HepG2 (cell line): Measurements from ENCODE around the gene SLC4A9. TPM values are rescaled to one million over a fixed set of nuclear protein-coding genes. Genes with fewer than 3 reads are reported as not detected.

Experiments
- AGO2 ChIP-seq: fragments of 200-400 bp; formaldehyde crosslinking; optimal IDR thresholded peaks from 2 replicates; pipeline ENCODE3; 2017; ENCODE audit warnings: mild to moderate bottlenecking, low read depth, low read length, moderate library complexity
- CBFB ChIP-seq: sonication (generic); formaldehyde crosslinking; IDR thresholded peaks from 2 replicates; pipeline ENCODE4 v1.4.0; 2020; ENCODE audit warnings: missing genetic modification reagents
- EED ChIP-seq: sonication (generic); formaldehyde crosslinking; IDR thresholded peaks from 2 replicates; pipeline ENCODE4 v1.5.0; 2020; ENCODE audit warnings: mild to moderate bottlenecking, missing genetic modification reagents
- GTF3A ChIP-seq: sonication (generic); formaldehyde crosslinking; conservative IDR thresholded peaks from 2 replicates; pipeline ENCODE4 v1.4.0; 2020; ENCODE audit warnings: mild to moderate bottlenecking, missing genetic modification reagents
- KIAA2018 ChIP-seq: sonication (generic); formaldehyde crosslinking; IDR thresholded peaks from 2 replicates; pipeline ENCODE4 v1.5.0; 2020; ENCODE audit warnings: mild to moderate bottlenecking, missing genetic modification reagents, borderline replicate concordance
- KMT2B ChIP-seq: IDR thresholded peaks from 2 replicates; pipeline ENCODE4 v1.6.1; 2016; ENCODE audit warnings: missing genetic modification reagents, missing compliant biosample characterization
- MAFG ChIP-seq: sonication (generic); formaldehyde crosslinking; IDR thresholded peaks from 2 replicates; pipeline ENCODE4 v1.5.1; 2020; ENCODE audit warnings: mild to moderate bottlenecking, missing genetic modification reagents
- PAWR ChIP-seq: sonication (generic); formaldehyde crosslinking; IDR thresholded peaks from 2 replicates; pipeline ENCODE4 v1.4.0; 2020; ENCODE audit warnings: missing genetic modification reagents, mild to moderate bottlenecking, borderline replicate concordance
- SNRNP70 ChIP-seq: fragments of 200-400 bp; formaldehyde crosslinking; IDR thresholded peaks from 2 replicates; pipeline ENCODE4 v1.6.1; 2017; ENCODE audit warnings: mild to moderate bottlenecking, low read depth, low read length, moderate library complexity
- U2AF1 ChIP-seq: fragments of 200-400 bp; formaldehyde crosslinking; optimal IDR thresholded peaks from 2 replicates; pipeline ENCODE3; 2017; ENCODE audit warnings: mild to moderate bottlenecking, low read depth, low read length
- ZNF235 ChIP-seq: sonication (generic); formaldehyde crosslinking; IDR thresholded peaks from 2 replicates; pipeline ENCODE4 v1.8.1; 2023; ENCODE audit warnings: mild to moderate bottlenecking, missing genetic modification reagents, borderline replicate concordance
- ZNF292 ChIP-seq: sonication (generic); formaldehyde crosslinking; IDR thresholded peaks from 2 replicates; pipeline ENCODE4 v1.8.1; 2022; ENCODE audit warnings: mild to moderate bottlenecking, low read depth, missing genetic modification reagents, borderline replicate concordance
- ZNF784 ChIP-seq: sonication (generic); formaldehyde crosslinking; IDR thresholded peaks from 2 replicates; pipeline ENCODE4 v1.5.1; 2020; ENCODE audit warnings: missing genetic modification reagents, mild to moderate bottlenecking, borderline replicate concordance
- polyA plus RNA-seq, 8 experiments: library from polyadenylated mRNA; depleted of rRNA in 3 of 8; stranded (reverse) in 7 of 8; unstranded in 1 of 8; fragments of >200 nt; fragmentation: Illumina TruSeq in 4 of 8; extraction: Trizol in 4 of 8; gene quantifications; 2 replicates each; pipeline versions ENCODE4 v1.2.1 to v1.2.3, GENCODE V29; 2011 to 2016; ENCODE audit warnings: low read depth in 4 of 8, missing spikeins in 1 of 8, mixed read lengths in 1 of 8; ENCODE audit not compliant: insufficient read depth in 1 of 8
- total RNA-seq, 5 experiments: library from RNA; depleted of rRNA; stranded (reverse); fragments of >200 nt; fragmentation: Illumina TruSeq; extraction: Trizol; gene quantifications; 2 replicates each; pipeline ENCODE4 v1.2.3, GENCODE V29; 2016; ENCODE audit warnings: low read depth in 1 of 5
- TF ChIP-seq, protein P1 (sequence below): sonication (generic); formaldehyde crosslinking; IDR thresholded peaks from 2 replicates; pipeline ENCODE4 v1.5.0; 2020; ENCODE audit warnings: mild to moderate bottlenecking, missing genetic modification reagents
- TF ChIP-seq, protein P2 (sequence below): sonication (generic); formaldehyde crosslinking; IDR thresholded peaks from 2 replicates; pipeline ENCODE4 v1.4.0; 2020; ENCODE audit warnings: missing genetic modification reagents

The SLC4A9 gene
- total and polyA plus RNA-seq, 2 of the 13 experiments (the other 11 are each of a cell fraction or from before 2014, with no cell fraction given) = not detected

DNA sequence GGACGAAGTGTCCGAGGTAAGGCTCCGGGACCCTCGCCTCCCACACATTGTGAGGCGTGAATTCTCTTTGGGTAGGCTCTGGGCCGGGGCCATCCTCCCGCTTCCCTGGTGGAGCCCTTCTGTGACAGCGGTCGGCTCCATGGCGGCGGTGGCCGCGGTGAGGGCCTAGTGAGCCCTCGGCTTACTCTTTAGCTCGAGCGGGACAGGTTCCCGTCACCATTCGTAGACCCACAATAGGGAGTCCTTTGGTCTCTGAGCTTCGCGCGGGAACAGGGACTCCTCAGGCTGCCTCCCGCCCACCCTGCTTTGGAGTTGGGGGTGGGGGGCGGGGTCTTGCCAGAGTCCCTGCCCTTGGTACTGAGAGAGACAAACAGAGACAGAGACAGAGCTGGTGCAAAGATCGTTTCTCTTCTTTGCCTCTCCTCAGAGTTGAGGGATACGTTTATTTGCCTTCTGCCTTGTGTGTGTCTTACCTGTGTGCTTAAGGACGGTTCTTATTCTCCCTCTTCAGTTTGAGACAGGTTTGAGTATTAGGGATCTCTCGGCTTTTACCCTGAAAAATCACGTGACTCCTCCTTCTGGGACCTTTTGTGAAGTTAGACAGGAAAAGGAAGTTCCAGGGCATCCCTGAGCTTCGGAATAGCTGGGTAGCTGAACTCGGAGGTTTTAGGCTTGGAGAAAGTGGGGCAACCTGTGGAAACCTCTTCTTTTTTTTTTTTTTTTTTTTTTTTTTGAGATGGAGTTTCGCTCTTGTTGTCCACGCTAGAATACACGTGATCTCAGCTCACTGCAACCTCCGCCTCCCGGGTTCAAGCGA, 42.5 kb downstream of the SLC4A9 start (continued):
- TF ChIP-seq KIAA2018 = no peak
- peak; percentile 12; the same call in 1 of the 2 replicates for TF ChIP-seq EED (CRISPR knock-in tag)
- TF ChIP-seq ZNF292 = no peak
- TF ChIP-seq U2AF1 = no peak
- no peak for TF ChIP-seq GTF3A (CRISPR knock-in tag)
- TF ChIP-seq KMT2B (CRISPR knock-in tag) = no peak; the same call in 1 of the 2 replicates
- 0 out of 2 replicates have a peak, but pooled peaks have one; percentile 26 for TF ChIP-seq CBFB (CRISPR knock-in tag)
- TF ChIP-seq, protein P1, sequence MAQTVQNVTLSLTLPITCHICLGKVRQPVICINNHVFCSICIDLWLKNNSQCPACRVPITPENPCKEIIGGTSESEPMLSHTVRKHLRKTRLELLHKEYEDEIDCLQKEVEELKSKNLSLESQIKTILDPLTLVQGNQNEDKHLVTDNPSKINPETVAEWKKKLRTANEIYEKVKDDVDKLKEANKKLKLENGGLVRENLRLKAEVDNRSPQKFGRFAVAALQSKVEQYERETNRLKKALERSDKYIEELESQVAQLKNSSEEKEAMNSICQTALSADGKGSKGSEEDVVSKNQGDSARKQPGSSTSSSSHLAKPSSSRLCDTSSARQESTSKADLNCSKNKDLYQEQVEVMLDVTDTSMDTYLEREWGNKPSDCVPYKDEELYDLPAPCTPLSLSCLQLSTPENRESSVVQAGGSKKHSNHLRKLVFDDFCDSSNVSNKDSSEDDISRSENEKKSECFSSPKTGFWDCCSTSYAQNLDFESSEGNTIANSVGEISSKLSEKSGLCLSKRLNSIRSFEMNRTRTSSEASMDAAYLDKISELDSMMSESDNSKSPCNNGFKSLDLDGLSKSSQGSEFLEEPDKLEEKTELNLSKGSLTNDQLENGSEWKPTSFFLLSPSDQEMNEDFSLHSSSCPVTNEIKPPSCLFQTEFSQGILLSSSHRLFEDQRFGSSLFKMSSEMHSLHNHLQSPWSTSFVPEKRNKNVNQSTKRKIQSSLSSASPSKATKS (CRISPR knock-in tag) = no peak
- peak; percentile 71 for TF ChIP-seq AGO2
- no peak for TF ChIP-seq ZNF235 (CRISPR knock-in tag)
- no peak for TF ChIP-seq SNRNP70
- TF ChIP-seq MAFG (CRISPR knock-in tag) = no peak
- TF ChIP-seq, protein P2, sequence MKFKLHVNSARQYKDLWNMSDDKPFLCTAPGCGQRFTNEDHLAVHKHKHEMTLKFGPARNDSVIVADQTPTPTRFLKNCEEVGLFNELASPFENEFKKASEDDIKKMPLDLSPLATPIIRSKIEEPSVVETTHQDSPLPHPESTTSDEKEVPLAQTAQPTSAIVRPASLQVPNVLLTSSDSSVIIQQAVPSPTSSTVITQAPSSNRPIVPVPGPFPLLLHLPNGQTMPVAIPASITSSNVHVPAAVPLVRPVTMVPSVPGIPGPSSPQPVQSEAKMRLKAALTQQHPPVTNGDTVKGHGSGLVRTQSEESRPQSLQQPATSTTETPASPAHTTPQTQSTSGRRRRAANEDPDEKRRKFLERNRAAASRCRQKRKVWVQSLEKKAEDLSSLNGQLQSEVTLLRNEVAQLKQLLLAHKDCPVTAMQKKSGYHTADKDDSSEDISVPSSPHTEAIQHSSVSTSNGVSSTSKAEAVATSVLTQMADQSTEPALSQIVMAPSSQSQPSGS (CRISPR knock-in tag) = no peak
- no peak for TF ChIP-seq ZNF784 (CRISPR knock-in tag)
- TF ChIP-seq PAWR = no peak
